Measurements from ENCODE around the gene MPZL1. TPM values are rescaled to one million over a fixed set of nuclear protein-coding genes. Genes with fewer than 3 reads are reported as not detected.
"Not testable (repeated sequence)": the region's sequence is repeated elsewhere in the genome, so short reads cannot be mapped to it uniquely, and the experiment has no call there.

MPZL1 gene
- total RNA-seq, 1 donor from 2014 or later, result 34.4 TPM

GRCh38 chr1:167819849-167820683 lies 98.3 kb downstream of the MPZL1 start:
- ATAC-seq (ENCODE audit: poor library complexity) (peak; percentile 98), DNase-seq (peak; percentile 88)
- intact Hi-C loops (cut with DNase I), result no loop called here

DNA sequence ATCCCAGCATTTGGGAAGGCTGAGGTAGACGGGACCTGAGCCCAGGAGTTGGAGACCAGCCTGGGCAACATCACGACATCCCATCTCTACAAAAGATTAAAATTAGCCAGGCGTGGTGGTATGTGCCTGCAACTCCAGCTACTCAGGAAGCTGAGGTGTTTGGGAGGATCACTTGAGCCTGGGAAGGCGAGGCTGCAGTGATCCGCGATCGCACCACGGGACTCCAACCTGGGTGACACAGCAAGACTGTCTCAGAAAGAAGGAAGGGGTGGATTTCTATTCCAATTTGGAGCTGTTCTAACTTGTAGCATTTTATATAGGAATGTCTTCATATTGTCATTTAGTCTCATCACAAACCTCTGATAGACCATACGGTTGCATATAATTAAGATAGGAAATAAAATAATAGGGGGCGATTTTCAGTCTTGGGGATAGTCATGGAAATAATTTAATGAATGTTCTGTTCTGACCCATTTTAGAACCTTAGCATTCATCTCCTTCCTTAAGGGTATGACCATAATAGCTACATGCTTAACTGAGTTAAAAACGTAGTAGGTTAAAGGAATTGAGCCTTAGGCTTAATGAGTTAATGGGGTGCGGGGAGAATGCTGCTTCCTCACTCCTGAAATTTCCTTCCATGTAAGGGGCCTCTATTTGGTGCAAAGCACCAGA lies 99.0 kb downstream of the MPZL1 start:
- no peak for ATAC-seq (ENCODE audit: poor library complexity)
- DNase-seq, result no peak
- intact Hi-C loops (cut with DNase I), result no loop called here

DNA sequence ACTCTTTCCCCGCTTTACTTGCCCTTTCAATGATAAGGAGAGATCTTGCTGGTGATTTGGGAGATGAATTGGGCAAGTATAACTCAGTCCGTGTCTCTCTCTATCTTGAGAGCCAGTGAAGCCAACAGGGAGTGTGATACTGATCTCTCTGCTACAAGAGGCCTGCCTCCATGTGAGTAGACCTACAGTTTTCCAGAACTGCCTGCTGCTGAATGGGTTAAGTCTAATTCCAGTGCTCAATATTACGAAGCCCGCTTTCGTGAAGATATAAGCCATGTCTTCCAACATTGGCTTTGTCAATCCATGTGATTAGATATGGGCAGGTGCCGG lies 99.5 kb downstream of the MPZL1 start:
- ATAC-seq (ENCODE audit: poor library complexity) (no peak), DNase-seq (no peak)
- intact Hi-C loops (cut with DNase I), result no loop called here

- no peak for DNase-seq
- intact Hi-C loops (cut with DNase I), result no loop called here
- ATAC-seq (ENCODE audit: poor library complexity), result no peak
These were observed 100.3 kb downstream of the MPZL1 start for GRCh38 chr1:167821969-167822685.

- ATAC-seq (ENCODE audit: poor library complexity), result no peak
- intact Hi-C loops (cut with DNase I), result no loop called here
- no peak for DNase-seq
These were observed 102.5 kb downstream of the MPZL1 start for GRCh38 chr1:167824163-167824794.

DNA sequence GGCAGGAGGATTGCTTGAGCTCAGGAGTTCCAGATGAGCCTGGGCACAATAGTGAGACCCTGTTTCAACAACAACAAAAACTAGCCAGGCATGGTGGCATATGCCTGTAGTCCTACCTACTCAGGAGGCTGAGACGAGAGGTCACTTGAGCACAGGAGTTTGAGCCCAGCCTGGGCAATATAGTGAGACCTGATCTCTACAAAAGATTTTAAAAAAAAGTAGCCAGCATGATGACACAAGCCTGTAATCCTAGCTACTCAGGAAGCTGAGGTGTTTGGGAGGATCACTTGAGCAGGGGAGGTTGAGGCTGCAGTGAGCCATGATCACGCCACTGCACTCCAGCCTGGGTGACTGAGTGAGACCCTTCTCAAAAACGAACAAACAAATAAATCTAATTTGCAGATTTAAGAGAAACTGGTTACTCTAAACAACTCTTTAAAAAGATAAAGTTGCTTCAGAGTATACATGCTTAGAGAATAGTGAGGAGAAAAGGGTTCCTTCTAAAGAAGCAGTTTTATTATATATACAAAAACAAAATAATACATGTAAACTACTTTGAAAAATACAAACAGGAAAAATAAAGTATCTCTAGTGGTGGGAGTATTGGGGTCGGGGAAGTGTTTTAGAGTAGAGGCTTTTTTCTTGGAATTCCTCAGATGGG lies 103.8 kb downstream of the MPZL1 start:
- ATAC-seq (ENCODE audit: poor library complexity) (no peak), DNase-seq (no peak)
- intact Hi-C loops (cut with DNase I), result no loop called here

DNA sequence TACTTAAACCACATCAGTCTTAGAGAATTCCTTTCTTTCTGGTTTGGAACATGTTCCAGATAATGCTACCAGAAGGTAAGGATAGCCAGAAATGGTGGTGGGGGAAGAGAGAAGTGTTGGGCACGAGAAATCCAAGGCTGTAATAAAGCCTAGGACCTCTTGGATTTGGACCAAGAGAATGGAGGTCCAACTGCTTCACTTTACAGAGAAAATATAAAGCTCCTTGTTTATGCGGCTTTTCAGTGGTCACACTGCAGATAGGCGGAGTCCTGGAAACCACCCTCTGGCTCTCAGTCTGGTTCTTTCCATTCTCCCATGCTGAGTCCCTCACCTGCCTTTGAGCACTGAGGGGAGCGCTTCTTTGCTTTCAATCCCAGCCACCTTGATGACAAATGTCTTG lies 104.3 kb downstream of the MPZL1 start:
- ATAC-seq (ENCODE audit: poor library complexity) (no peak), DNase-seq (no peak)
- intact Hi-C loops (cut with DNase I), result no loop called here

- no peak for DNase-seq
- no peak for ATAC-seq (ENCODE audit: poor library complexity)
- intact Hi-C loops (cut with DNase I), result no loop called here
These were observed 108.1 kb downstream of the MPZL1 start for GRCh38 chr1:167829868-167830267.

GRCh38 chr1:167830668-167831067 lies 108.9 kb downstream of the MPZL1 start:
- intact Hi-C loops (cut with DNase I); DNase-seq; ATAC-seq (ENCODE audit: poor library complexity): not testable (repeated sequence)

GRCh38 chr1:167832693-167833092 lies 110.9 kb downstream of the MPZL1 start:
- DNase-seq (no peak), ATAC-seq (ENCODE audit: poor library complexity) (no peak)
- intact Hi-C loops (cut with DNase I), result no loop called here

DNA sequence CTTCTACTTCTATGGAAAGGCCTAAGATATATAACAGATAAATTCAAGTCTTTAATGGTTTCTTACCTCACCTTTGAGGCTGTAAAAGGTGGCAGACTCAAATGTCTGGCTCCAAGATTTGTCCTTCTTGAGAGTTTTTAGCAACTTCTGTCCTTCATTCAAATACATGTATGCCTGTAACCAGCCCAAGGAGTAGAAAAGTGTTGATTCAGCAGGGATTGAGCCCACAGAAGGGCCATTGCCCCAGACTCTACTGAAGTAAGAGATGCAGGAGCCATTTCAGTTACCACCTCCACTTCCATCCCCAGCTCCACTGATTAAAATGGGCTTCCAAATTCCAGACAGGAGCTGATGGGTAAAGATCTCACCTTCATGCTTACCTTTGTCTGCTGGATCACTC lies 112.1 kb downstream of the MPZL1 start:
- ATAC-seq (ENCODE audit: poor library complexity) (no peak), DNase-seq (no peak)
- intact Hi-C loops (cut with DNase I), result no loop called here

DNA sequence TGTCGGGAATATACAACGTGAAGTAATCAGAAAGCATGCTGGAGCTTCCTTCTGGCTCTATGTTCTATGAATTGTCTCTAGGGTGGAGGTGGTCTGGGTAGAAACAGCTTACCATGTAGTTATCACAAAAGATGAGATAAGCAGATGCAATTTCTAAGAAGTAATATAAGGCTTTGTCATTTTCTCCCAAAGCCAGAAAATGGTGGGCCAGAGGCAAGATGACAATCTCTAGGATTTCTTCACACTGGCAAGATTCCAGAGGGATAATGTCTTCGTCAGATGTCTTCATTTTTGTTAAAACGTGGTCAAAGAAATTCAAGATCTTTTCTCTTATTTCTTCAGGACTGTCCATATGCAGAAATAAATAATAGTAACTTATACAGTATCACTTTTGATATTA lies 114.4 kb downstream of the MPZL1 start:
- DNase-seq, result no peak
- intact Hi-C loops (cut with DNase I), result no loop called here
- no peak for ATAC-seq (ENCODE audit: poor library complexity)

- DNase-seq (no peak), ATAC-seq (ENCODE audit: poor library complexity) (no peak)
- intact Hi-C loops (cut with DNase I), result no loop called here
These were observed 115.5 kb downstream of the MPZL1 start for GRCh38 chr1:167837326-167837725.

DNA sequence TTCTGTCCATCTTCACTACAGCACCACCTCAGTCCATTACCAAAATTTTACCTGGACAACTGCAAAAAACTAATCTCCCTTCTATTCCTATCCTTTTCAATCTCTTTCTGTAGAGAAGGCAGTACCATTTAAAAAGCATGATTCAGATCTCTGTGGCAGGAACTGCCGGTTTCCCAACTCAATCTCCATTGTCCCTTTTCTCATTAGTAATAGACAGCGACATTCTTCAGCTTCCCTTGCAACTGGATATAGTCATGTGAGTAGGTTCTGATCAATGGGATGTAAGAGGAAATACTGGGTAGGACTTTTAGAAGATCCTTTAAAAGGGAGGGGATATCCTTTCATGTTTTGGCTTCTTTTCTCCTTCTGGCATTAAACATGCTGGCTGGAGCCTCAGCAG lies 117.2 kb downstream of the MPZL1 start:
- intact Hi-C loops (cut with DNase I), result no loop called here
- ATAC-seq (ENCODE audit: poor library complexity) (no peak), DNase-seq (no peak)

Other genes with a start within 250 kb of the MPZL1 start
- gene CD247, start 203.5 kb upstream of the MPZL1 start, total RNA-seq, result 0.54 TPM
- gene CREG1, start 168.2 kb upstream of the MPZL1 start, total RNA-seq, result 68.3 TPM
- gene RCSD1, start 91.8 kb upstream of the MPZL1 start, total RNA-seq, result 42.9 TPM
- gene ADCY10, start 192.2 kb downstream of the MPZL1 start, total RNA-seq, result 0.05 TPM
- 224 TPM for gene DCAF6, start 214.7 kb downstream of the MPZL1 start, total RNA-seq
- 221 TPM for gene MPC2, start 215.1 kb downstream of the MPZL1 start, total RNA-seq

All from Right ventricle myocardium superior (tissue), 1 donor.